Fibroblast of upper back skin (primary cell): ENCODE results near the gene PDE11A.
A peak's percentile ranks its signal among the peaks of the same experiment; 100 is the strongest.

Experiments used
- DNase-seq: peaks from one replicate; pipeline ENCODE4 v3.0.0-alpha.2; 2013

Gene PDE11A

GRCh38 chr2:177618255-177619253 is 454.0 kb downstream of the PDE11A start:
- DNase-seq: peak; percentile 85

GRCh38 chr2:177617849-177618248 is 454.7 kb downstream of the PDE11A start:
- DNase-seq: no peak

GRCh38 chr2:177616731-177617130 is 455.8 kb downstream of the PDE11A start:
- no peak for DNase-seq

GRCh38 chr2:177616066-177616465 is 456.5 kb downstream of the PDE11A start:
- no peak for DNase-seq

GRCh38 chr2:177612659-177613058 is 459.9 kb downstream of the PDE11A start:
- no peak for DNase-seq

- DNase-seq: no peak
Measured at GRCh38 chr2:177611310-177611886, 461.2 kb downstream of the PDE11A start.

GRCh38 chr2:177610813-177611212 is 461.8 kb downstream of the PDE11A start:
- DNase-seq: no peak

GRCh38 chr2:177606636-177607035 is 465.9 kb downstream of the PDE11A start:
- DNase-seq: peak; percentile 80

- peak; percentile 90 for DNase-seq
Measured at GRCh38 chr2:177604271-177605065, 468.1 kb downstream of the PDE11A start.

- DNase-seq: no peak
Measured at GRCh38 chr2:177603768-177604167, 468.8 kb downstream of the PDE11A start.

- no peak for DNase-seq
Measured at GRCh38 chr2:177603181-177603580, 469.4 kb downstream of the PDE11A start.

GRCh38 chr2:177602611-177603164 is 469.9 kb downstream of the PDE11A start:
- DNase-seq: no peak

- DNase-seq: no peak
Measured at GRCh38 chr2:177600917-177601316, 471.7 kb downstream of the PDE11A start.

GRCh38 chr2:177599956-177600355 is 472.6 kb downstream of the PDE11A start:
- DNase-seq: no peak

- DNase-seq: no peak
Measured at GRCh38 chr2:177599139-177599688, 473.4 kb downstream of the PDE11A start.

GRCh38 chr2:177598326-177599138 is 474.0 kb downstream of the PDE11A start:
- peak; percentile 88 for DNase-seq

GRCh38 chr2:177597759-177598158 is 474.8 kb downstream of the PDE11A start:
- peak; percentile 59 for DNase-seq

- DNase-seq: no peak
Measured at GRCh38 chr2:177596866-177597265, 475.7 kb downstream of the PDE11A start.

- DNase-seq: no peak
Measured at GRCh38 chr2:177595126-177595845, 477.3 kb downstream of the PDE11A start.

GRCh38 chr2:177593402-177593801 is 479.2 kb downstream of the PDE11A start:
- no peak for DNase-seq

GRCh38 chr2:177592945-177593344 is 479.6 kb downstream of the PDE11A start:
- no peak for DNase-seq
